ENCODE data around the gene MKNK1. TPM values are rescaled to one million over a fixed set of nuclear protein-coding genes. Genes with fewer than 3 reads are reported as not detected.

MKNK1 gene
- total and polyA plus RNA-seq, 2 donors (not counting 1 experiment from before 2014, with no cell fraction given), result 51.0 to 73.0 TPM

DNA sequence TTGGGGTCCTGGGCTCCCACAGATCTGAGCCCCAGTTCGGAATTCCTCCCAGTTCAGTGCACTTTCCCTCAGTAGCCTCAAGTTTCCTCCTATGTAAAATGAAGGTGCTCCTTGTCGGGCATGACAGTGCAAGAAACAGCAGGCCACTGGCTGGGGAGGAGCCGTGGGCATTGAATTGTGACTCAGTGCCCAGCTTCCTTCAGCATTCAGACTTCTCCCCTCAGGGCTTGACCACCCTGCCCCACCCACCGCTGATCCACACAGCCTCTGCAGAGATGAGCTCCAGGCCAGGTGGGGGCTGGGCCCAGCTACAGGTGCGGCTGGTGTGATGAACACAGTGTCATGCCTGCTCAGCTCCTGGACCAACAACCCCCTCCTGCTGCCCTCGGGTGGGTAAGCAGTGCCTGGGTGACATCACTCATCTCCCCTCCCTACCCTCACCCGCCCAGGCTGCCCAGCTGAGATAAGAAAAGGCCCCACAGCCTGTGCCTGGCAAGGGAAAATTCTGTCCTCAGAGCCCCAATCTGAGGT is 7.7 kb upstream of the MKNK1 start:
- TF ChIP-seq, protein P1, sequence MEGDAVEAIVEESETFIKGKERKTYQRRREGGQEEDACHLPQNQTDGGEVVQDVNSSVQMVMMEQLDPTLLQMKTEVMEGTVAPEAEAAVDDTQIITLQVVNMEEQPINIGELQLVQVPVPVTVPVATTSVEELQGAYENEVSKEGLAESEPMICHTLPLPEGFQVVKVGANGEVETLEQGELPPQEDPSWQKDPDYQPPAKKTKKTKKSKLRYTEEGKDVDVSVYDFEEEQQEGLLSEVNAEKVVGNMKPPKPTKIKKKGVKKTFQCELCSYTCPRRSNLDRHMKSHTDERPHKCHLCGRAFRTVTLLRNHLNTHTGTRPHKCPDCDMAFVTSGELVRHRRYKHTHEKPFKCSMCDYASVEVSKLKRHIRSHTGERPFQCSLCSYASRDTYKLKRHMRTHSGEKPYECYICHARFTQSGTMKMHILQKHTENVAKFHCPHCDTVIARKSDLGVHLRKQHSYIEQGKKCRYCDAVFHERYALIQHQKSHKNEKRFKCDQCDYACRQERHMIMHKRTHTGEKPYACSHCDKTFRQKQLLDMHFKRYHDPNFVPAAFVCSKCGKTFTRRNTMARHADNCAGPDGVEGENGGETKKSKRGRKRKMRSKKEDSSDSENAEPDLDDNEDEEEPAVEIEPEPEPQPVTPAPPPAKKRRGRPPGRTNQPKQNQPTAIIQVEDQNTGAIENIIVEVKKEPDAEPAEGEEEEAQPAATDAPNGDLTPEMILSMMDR (IDR thresholded peaks at IDR 0.05), result no peak
- no peak for TF ChIP-seq EZH2 (IDR thresholded peaks at IDR 0.05; ENCODE audit: borderline replicate concordance, insufficient read depth, low read depth, low read length, poor library complexity, severe bottlenecking)
- Mint-ChIP-seq H3K27ac (no peak overlapping the region), H3K4me1 (peaks cover 42% of the 10 kb centered on the region), H3K27me3 (no peaks in the 10 kb centered on the region), H3K4me3 (no peak overlapping the region), H3K9me3 (ENCODE audit: insufficient read depth) (no peaks in the 10 kb centered on the region)
- H3K4me3 ChIP-seq (ENCODE audit: control extremely low read depth in 1 of 5, extremely low read depth in 1 of 5, insufficient read depth in 1 of 5, low read depth in 2 of 5, low read length in 4 of 5), result no peak overlapping the region
- ChIA-PET CTCF (no interaction called here), POLR2A (interaction anchor here (0.7 kb wide), 1 partner anchor 16 kb away, joined by 3 read pairs; no protein-coding TSS in a partner anchor)
- H3K27ac ChIP-seq (ENCODE audit: low read length in 2 of 2), result no peak overlapping the region
- no peaks in the 10 kb centered on the region for H3K9me3 ChIP-seq (ENCODE audit: control extremely low read depth in 1 of 3, control insufficient read depth in 2 of 3, insufficient read depth in 1 of 3, low read length in 2 of 3)
- H2AFZ ChIP-seq (ENCODE audit: insufficient read depth, low read depth, low read length, poor library complexity, severe bottlenecking), result no peak overlapping the region
- peaks cover 51% of the 10 kb centered on the region for H4K20me1 ChIP-seq (ENCODE audit: control insufficient read depth, insufficient read depth, low read length, poor library complexity, severe bottlenecking)
- 93% methylated on average over 7 of the region's 7 CpGs for WGBS (ENCODE audit: insufficient coverage)
- peaks cover 29 to 46% of the 10 kb centered on the region in 2 donors for H3K4me1 ChIP-seq (ENCODE audit: control insufficient read depth in 2 of 2, insufficient read depth in 2 of 2, low read length in 2 of 2)
- peaks cover 6 to 39% of the 10 kb centered on the region in 2 experiments for H3K36me3 ChIP-seq (replicated peaks in 1 of 2; ENCODE audit: control extremely low read depth in 1 of 2, control insufficient read depth in 1 of 2, extremely low read depth in 1 of 2, insufficient read depth in 2 of 2, low read length in 1 of 2)
- intact Hi-C loops (cut with micrococcal nuclease), result no loop called here
- H3K4me2 ChIP-seq (replicated peaks; ENCODE audit: low read depth, low read length, poor library complexity, severe bottlenecking), result no peak overlapping the region
- peaks cover 44% of the 10 kb centered on the region for H3K79me2 ChIP-seq (ENCODE audit: control insufficient read depth, insufficient read depth, low read length)
- DNase-seq, result no peak
- H3K9ac ChIP-seq (ENCODE audit: low read length), result no peak overlapping the region
- no peaks in the 10 kb centered on the region for H3K27me3 ChIP-seq (replicated peaks in 1 of 4; ENCODE audit: control extremely low read depth in 1 of 4, control insufficient read depth in 3 of 4, insufficient read depth in 4 of 4, low read length in 3 of 4)
- no peak for ATAC-seq (ENCODE audit: low read depth)

DNA sequence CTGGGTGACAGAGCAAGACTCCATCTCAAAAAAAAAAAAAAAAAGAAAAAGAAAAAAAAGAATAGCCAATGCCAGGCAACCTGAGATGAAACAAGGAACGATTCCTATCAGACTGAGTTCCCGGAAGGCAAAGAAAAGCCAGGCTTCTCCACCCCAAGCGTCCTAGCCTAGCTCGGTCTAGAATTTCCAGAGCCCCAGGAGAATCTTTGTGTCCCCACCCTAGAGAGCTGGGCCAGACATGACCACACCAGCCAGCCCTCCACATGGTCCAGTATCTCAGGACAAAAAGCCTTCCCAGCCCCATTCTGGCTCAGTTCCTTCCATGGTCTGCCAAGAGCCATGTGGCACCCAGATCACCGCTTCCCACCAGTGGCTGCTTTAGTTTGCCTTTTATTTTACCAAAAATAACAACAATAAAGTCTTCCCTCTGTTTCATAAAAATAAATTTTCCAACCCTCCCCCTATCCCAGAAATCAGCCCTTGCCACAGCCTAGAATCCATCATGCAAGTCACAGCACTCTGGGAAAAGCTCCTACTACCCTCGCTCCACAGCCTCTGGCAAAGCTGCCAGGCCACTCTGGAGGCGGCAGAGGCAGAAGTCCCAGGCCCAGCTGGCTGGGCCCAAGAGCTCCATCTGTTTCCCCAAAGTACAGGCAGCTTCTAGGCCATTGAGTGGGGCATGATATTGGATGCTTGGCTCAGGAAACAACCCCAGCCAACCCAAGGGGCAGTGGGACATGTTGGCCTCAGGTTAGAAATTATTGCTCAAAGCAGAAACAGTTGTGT is 3.5 kb upstream of the MKNK1 start:
- no peaks in the 10 kb centered on the region for H3K9me3 Mint-ChIP-seq (ENCODE audit: insufficient read depth)
- H3K4me3 Mint-ChIP-seq, result no peak overlapping the region
- H3K36me3 ChIP-seq (replicated peaks in 1 of 2; ENCODE audit: control extremely low read depth in 1 of 2, control insufficient read depth in 1 of 2, extremely low read depth in 1 of 2, insufficient read depth in 2 of 2, low read length in 1 of 2), result peaks cover 6 to 29% of the 10 kb centered on the region in 2 experiments
- no peaks in the 10 kb centered on the region for H3K9me3 ChIP-seq (ENCODE audit: control extremely low read depth in 1 of 3, control insufficient read depth in 2 of 3, insufficient read depth in 1 of 3, low read length in 2 of 3)
- peaks cover 12 to 23% of the 10 kb centered on the region in 2 donors for H3K4me1 ChIP-seq (ENCODE audit: control insufficient read depth in 2 of 2, insufficient read depth in 2 of 2, low read length in 2 of 2)
- H3K79me2 ChIP-seq (ENCODE audit: control insufficient read depth, insufficient read depth, low read length), result peaks cover 22% of the 10 kb centered on the region
- H3K27me3 ChIP-seq (replicated peaks in 1 of 4; ENCODE audit: control extremely low read depth in 1 of 4, control insufficient read depth in 3 of 4, insufficient read depth in 4 of 4, low read length in 3 of 4), result no peaks in the 10 kb centered on the region
- H3K4me3 ChIP-seq (ENCODE audit: control extremely low read depth in 1 of 5, extremely low read depth in 1 of 5, insufficient read depth in 1 of 5, low read depth in 2 of 5, low read length in 4 of 5), result no peak overlapping the region
- intact Hi-C loops (cut with micrococcal nuclease), result no loop called here
- H2AFZ ChIP-seq (ENCODE audit: insufficient read depth, low read depth, low read length, poor library complexity, severe bottlenecking), result no peak overlapping the region
- no peak overlapping the region for H3K4me2 ChIP-seq (replicated peaks; ENCODE audit: low read depth, low read length, poor library complexity, severe bottlenecking)
- no peak overlapping the region for H3K9ac ChIP-seq (ENCODE audit: low read length)
- H3K27me3 Mint-ChIP-seq, result no peaks in the 10 kb centered on the region
- no peak overlapping the region for H3K27ac ChIP-seq (ENCODE audit: low read length in 2 of 2)
- H3K4me1 Mint-ChIP-seq, result peaks cover 29% of the 10 kb centered on the region
- peaks cover 18% of the 10 kb centered on the region for H4K20me1 ChIP-seq (ENCODE audit: control insufficient read depth, insufficient read depth, low read length, poor library complexity, severe bottlenecking)
- ChIA-PET POLR2A (interaction anchor here (1.3 kb wide), 1 partner anchor 9 kb away, joined by 4 read pairs; the partner anchor contains the start of gene MOB3C), CTCF (interaction anchor here (0.7 kb wide), 1 partner anchor 962 kb away, joined by 5 read pairs; no protein-coding TSS in a partner anchor)
- DNase-seq, result no peak
- no peak for TF ChIP-seq EZH2 (IDR thresholded peaks at IDR 0.05; ENCODE audit: borderline replicate concordance, insufficient read depth, low read depth, low read length, poor library complexity, severe bottlenecking)
- TF ChIP-seq, protein P1 (IDR thresholded peaks at IDR 0.05), result no peak
- ATAC-seq (ENCODE audit: low read depth), result no peak
- no peak overlapping the region for H3K27ac Mint-ChIP-seq
- 97% methylated on average over 7 of the region's 7 CpGs for WGBS (ENCODE audit: insufficient coverage)
